D341Med (cell line): ENCODE data around the gene RARS1.
A peak's percentile ranks its signal among the peaks of the same experiment; 100 is the strongest.
"Not testable (repeated sequence)": the region's sequence is repeated elsewhere in the genome, so short reads cannot be mapped to it uniquely, and the experiment has no call there.

Source experiments
- DNase-seq: peaks from one replicate; pipeline ENCODE4 v3.0.0; 2012; ENCODE audit warnings: low spot score

RARS1 gene

DNA sequence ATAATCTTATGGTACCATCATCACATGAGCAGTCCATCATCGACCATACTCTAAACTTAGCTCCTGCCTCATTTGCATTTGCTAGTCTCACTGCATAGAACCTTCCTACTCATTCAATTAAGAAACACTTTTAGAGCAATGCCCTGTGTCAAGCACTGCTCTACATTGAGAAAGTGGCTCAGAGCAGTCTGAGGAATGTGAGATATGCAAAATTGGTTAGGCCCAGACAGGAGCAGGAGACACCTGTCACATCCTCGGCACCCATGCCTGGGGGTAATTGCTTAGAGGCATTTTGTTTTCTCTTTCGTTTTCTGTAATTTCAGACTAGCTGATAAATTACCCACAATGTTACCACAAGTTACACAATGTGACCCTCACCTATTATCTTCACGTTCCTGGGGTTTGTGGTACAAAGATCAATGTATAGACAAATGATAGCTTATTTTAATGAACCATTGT lies 4.9 kb upstream of the RARS1 start:
- no peak for DNase-seq

- no peak for DNase-seq
Observed at GRCh38 chr5:168482361-168482760, 3.9 kb upstream of the RARS1 start.

GRCh38 chr5:168489059-168489458 lies 2.8 kb downstream of the RARS1 start:
- no peak for DNase-seq

GRCh38 chr5:168494057-168494555 lies 7.8 kb downstream of the RARS1 start:
- DNase-seq, result no peak

- no peak for DNase-seq
Observed at GRCh38 chr5:168502563-168503237, 16.4 kb downstream of the RARS1 start.

DNA sequence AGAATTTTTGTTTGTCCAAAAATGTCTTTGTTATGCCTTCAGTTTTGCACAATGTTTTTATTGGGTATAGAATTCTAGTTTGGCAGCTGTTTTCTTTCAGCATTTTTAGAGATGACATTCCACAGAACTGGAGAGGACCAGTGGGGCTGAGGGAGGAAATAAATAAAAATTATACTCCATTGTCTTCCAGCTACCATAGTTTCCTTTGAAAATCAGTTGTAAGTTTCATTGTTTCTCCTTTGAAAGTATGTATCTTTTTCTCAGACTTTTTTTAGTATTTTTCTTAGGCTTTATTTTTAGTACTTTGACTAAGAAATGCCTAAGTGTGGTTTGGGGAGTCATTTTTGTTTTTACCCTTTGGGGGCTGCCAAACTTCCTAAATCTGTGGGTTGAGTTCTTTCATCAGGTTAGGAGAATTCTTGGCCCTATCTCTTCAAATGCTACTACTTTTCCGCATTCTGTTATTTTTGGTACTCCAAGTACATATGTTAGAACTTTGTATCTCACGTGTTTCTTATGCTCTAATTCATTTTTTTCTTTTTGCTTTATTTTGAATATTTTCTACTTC lies 27.7 kb downstream of the RARS1 start:
- no peak for DNase-seq

- DNase-seq, result no peak
Observed at GRCh38 chr5:168525856-168526255, 39.6 kb downstream of the RARS1 start.

DNA sequence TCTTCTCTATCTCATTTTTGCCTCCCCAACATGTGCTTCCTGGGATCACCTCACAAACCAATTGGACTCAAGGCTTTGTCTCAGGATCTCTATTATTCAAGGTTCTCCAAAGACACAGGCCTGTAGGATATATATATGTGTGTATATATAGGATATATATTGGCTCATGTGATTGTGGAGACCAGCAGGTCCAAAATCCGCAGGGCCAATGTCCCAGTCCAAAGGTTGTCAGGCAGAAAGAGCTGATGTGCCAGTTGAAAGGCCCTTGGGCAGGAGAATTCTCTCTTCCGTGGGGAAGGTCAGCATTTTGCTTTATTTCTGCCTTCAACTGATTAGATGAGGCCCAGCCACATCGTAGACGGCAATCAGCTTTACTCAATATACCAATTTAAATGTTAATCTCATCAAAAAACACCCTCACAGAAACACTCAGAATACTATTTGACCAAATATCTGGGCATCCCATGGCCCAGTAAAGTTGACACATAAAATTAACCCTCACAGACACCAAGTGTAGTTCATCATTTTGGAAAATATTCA lies 41.6 kb downstream of the RARS1 start:
- no peak for DNase-seq

- DNase-seq, result peak; percentile 89
Observed at GRCh38 chr5:168528521-168529373, 42.5 kb downstream of the RARS1 start, which contains the start of gene FBLL1. Gene FBLL1, plus strand, starts transcription at chr5:168529305. Its CDS starts 200 bp downstream, at chr5:168529505.

GRCh38 chr5:168529374-168530234 lies 43.3 kb downstream of the RARS1 start:
- DNase-seq, result peak; percentile 60

- DNase-seq, result no peak
Observed at GRCh38 chr5:168530621-168531150, 44.4 kb downstream of the RARS1 start.

DNA sequence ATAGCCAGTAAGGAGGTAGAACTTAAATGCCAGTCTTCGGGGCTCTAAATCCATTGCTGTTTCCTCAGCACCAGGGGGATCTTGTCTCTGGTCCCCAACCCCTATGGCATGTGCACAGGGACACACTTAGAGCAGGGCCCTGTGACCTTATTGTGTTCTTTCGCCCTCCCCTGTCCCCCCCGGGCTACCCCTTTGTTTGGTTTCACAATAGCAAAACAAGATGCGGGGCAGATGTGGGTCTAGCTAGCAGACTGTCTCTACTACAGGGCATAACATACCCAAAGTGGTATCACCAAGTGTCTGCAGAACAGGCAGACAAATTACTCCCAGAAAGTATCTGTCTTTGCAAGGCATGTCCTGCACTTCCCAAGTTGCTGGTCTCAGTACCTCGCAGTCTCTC lies 44.9 kb downstream of the RARS1 start:
- no peak for DNase-seq

GRCh38 chr5:168531987-168532864 lies 46.0 kb downstream of the RARS1 start:
- no peak for DNase-seq

DNA sequence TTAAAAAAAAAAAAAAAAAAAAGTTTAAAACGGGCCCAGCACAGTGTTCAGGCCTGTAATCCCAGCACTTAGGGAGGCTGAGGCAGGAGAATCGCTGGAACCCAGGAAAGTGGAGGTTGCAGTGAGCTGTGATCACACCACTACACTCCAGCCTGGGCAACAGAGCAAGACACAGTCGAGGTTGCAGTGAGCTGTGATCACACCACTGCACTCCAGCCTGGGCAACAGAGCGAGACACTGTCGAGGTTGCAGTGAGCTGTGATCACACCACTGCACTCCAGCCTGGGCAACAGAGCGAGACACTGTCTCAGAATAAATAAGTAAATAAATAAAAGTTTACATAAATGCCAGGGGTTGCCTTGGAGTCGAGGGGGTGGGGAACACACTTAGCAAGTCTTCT lies 48.1 kb downstream of the RARS1 start:
- not testable (repeated sequence) for DNase-seq

- DNase-seq, result no peak
Observed at GRCh38 chr5:168537176-168537575, 50.9 kb downstream of the RARS1 start.

DNA sequence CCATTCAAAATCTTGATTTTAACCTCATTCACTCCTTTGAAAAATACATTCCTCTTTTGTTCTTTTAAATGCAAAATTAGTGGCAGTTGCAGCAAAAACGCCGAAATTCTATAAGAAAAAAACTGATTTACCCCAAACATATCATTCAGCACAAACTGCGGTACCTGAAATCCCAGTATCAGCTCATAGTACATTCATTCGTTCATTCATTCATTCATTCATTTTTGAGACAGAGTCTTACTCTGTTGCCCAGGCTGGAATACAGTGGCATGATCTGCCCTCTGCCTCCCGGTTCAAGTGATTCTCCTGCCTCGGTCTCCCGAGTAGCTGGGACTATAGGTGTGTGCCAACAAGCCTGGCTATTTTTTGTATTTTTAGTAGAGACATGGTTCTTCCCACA lies 63.3 kb downstream of the RARS1 start:
- no peak for DNase-seq

DNA sequence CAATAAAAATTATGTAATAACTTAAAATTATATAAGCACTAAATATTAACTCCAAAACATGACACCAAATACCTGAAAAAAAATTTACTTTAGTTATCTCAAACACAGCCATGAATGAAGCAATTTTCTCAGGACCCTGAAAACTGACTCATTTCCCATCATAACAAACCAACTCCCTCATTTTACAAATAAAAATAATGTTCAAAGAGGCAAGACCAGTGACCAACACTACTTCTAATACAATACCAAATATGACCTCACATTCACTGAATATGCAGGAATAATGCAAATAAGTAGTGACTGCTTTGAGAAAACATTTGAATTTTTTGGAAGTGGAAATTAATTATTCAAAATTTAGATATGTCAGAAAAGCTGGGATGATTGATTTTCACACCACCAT lies 64.4 kb downstream of the RARS1 start:
- DNase-seq, result no peak

DNA sequence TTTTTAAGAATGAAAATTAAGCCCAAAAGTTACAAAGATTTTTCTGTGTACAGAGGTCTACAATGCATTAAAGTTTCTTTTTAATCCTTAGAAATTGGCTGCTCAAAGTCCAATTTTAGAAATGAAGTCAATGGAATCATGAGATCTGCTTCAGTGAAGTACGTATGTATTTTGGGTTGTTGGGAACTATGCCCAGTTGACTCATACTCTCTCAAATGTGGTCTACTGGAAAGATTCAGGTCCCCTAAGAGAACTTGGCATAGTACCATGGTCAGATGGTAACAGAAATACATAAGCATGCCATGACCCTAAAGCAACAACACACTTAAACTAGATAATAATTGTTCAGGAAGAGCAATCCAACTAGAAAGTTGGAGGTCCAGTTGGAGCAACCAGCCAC lies 65.9 kb downstream of the RARS1 start:
- no peak for DNase-seq

DNA sequence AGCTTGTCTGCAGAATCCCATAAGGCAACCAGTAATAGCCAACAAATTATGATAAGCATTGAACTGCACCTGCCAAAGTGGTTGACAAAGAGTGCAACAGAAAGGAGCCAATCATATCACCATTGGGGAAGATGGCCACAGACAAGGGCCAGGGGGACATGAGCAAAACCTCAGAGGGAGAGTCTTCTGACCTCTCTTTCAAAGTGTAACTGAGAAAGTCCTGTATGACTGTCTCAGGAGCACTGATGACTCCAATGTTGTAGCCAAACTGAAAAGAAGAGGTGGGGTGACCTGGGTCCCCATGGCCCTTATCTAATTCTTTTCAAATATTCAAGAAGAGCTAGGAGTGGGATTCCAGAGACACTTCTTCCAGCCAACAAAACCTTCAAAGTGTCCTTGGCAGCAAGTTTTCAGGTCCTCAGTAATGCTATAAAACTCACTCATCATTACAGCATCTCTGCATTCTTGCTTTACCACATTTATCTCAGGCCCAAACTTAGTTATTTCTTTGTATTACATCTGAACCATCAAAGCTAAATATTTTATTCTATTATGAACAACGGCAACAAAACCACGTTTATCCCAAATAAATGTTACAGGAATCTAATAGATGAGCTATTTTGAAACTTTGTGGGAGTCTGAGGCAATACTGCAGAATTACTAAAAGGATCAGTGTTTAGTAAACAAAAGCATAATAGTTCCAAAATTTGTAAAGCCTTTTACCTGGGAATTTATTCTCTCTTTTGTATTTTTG lies 67.3 kb downstream of the RARS1 start:
- DNase-seq, result no peak
